Small intestine (tissue), 7 donors: ENCODE data around the gene ZNF536. TPM values are rescaled to one million over a fixed set of nuclear protein-coding genes. Genes with fewer than 3 reads are reported as not detected.

Experiments
- DNase-seq, 2 donors: peaks; one replicate each; pipeline versions ENCODE4 v3.0.0 to v3.0.0-alpha.2; 2013
- FAIRE-seq: peaks from 2 replicates; lab custom pipeline; 2012; peaks lifted over from hg19 to GRCh38; lab: Jason Lieb, UNC
- H3K27ac ChIP-seq, 3 donors: one replicate each; pipeline ENCODE4 v1.5.1; 2013; ENCODE audit warnings: low read length in 2 of 3, mild to moderate bottlenecking in 2 of 3, control low read depth in 1 of 3, inconsistent platforms in 1 of 3, low read depth in 1 of 3, moderate library complexity in 1 of 3
- H3K27me3 ChIP-seq, 3 donors: one replicate each; pipeline ENCODE4 v1.6.1; 2013; ENCODE audit warnings: low read length in 3 of 3, inconsistent platforms in 1 of 3; ENCODE audit not compliant: control insufficient read depth in 3 of 3, insufficient read depth in 3 of 3
- H3K36me3 ChIP-seq, 3 donors: one replicate each; pipeline ENCODE4 v1.6.1; 2013; ENCODE audit warnings: low read length in 3 of 3, inconsistent platforms in 1 of 3, low read depth in 1 of 3, mild to moderate bottlenecking in 1 of 3, moderate library complexity in 1 of 3; ENCODE audit not compliant: control insufficient read depth in 3 of 3, insufficient read depth in 2 of 3
- H3K4me1 ChIP-seq, 3 donors: one replicate each; pipeline ENCODE4 v1.6.1; 2013; ENCODE audit warnings: low read length in 2 of 3, inconsistent platforms in 1 of 3, low read depth in 1 of 3, mild to moderate bottlenecking in 1 of 3, moderate library complexity in 1 of 3; ENCODE audit not compliant: control insufficient read depth in 3 of 3, insufficient read depth in 2 of 3
- H3K4me3 ChIP-seq, 3 donors: one replicate each; pipeline ENCODE4 v1.5.1; 2013; ENCODE audit warnings: low read length in 3 of 3, control low read depth in 1 of 3, inconsistent platforms in 1 of 3, low read depth in 1 of 3, mild to moderate bottlenecking in 1 of 3, moderate library complexity in 1 of 3
- H3K9me3 ChIP-seq, 2 donors: one replicate each; pipeline ENCODE4 v1.6.1; 2013; ENCODE audit warnings: low read depth in 1 of 2, low read length in 1 of 2; ENCODE audit not compliant: control insufficient read depth in 2 of 2, insufficient read depth in 1 of 2
- WGBS, 3 donors: extraction: QIAGEN DNeasy Blood & Tissue Kit; methylation state at CpG; one replicate each; pipeline ENCODE4 v1.1.7; 2013; 5-methylcytosine and 5-hydroxymethylcytosine counted together
- polyA plus RNA-seq, 4 donors: library from polyadenylated mRNA; stranded (reverse) in 3 of 4; unstranded in 1 of 4; fragments of 200-250 nt in 3 of 4; fragments of 120-200 nt in 1 of 4; gene quantifications; one replicate each; pipeline versions ENCODE4 v1.2.1 to v1.2.3, GENCODE V29; 2013
- donor health status: healthy with polysubstance abuse.
- donor health status: control.
- donor health status: control.
- donor health status: Bipolar disorder and iron deficiency.
- donor health status: healthy.

Gene ZNF536
- polyA plus RNA-seq, 4 donors = 0.27 to 3.3 (median 0.98) TPM; not detected in 1

- 66 to 71% (median 67%) methylated on average over 8 of the region's 8 CpGs for WGBS, 3 donors
These were observed 59.4 kb downstream of the ZNF536 start for GRCh38 chr19:30431591-30431990.

GRCh38 chr19:30434797-30435594, 62.8 kb downstream of the ZNF536 start:
- FAIRE-seq (no peak), DNase-seq (no peak)
- 90 to 93% (median 93%) methylated on average over 4 of the region's 4 CpGs for WGBS, 3 donors
- H3K27me3 ChIP-seq = no peaks in the 10 kb centered on the region
- H3K4me1 ChIP-seq = no peaks in the 10 kb centered on the region
- no peak overlapping the region for H3K4me3 ChIP-seq
- no peaks in the 10 kb centered on the region for H3K9me3 ChIP-seq
- no peak overlapping the region for H3K27ac ChIP-seq
- H3K36me3 ChIP-seq = no peaks in the 10 kb centered on the region

More at GRCh38 chr19:30431591-30431990, 59.4 kb downstream of the ZNF536 start:
- no peak for FAIRE-seq
- no peaks in the 10 kb centered on the region for H3K4me1 ChIP-seq
- H3K36me3 ChIP-seq = no peaks in the 10 kb centered on the region
- H3K9me3 ChIP-seq = no peaks in the 10 kb centered on the region
- H3K27ac ChIP-seq = no peak overlapping the region
- H3K27me3 ChIP-seq = no peaks in the 10 kb centered on the region
- no peak for DNase-seq
- H3K4me3 ChIP-seq = no peak overlapping the region

GRCh38 chr19:30437869-30438268, 65.7 kb downstream of the ZNF536 start:
- WGBS, 3 donors = 26 to 57% (median 41%) methylated on average over 2 of the region's 2 CpGs
- DNase-seq (no peak), FAIRE-seq (no peak)
- Histone ChIP-seq H3K27ac (no peak overlapping the region), H3K9me3 (no peaks in the 10 kb centered on the region), H3K4me3 (no peak overlapping the region), H3K36me3 (no peaks in the 10 kb centered on the region), H3K4me1 (no peaks in the 10 kb centered on the region), H3K27me3 (no peaks in the 10 kb centered on the region)

GRCh38 chr19:30439310-30439709, 67.1 kb downstream of the ZNF536 start:
- DNase-seq (no peak), FAIRE-seq (no peak)
- Histone ChIP-seq H3K27ac (no peak overlapping the region), H3K4me3 (no peak overlapping the region), H3K27me3 (no peaks in the 10 kb centered on the region), H3K36me3 (no peaks in the 10 kb centered on the region), H3K9me3 (no peaks in the 10 kb centered on the region), H3K4me1 (no peaks in the 10 kb centered on the region)
- 62 to 64% (median 63%) methylated on average over 12 of the region's 12 CpGs for WGBS, 3 donors

- WGBS, 3 donors = 77 to 88% (median 82%) methylated on average over 4 of the region's 4 CpGs
- no peaks in the 10 kb centered on the region for H3K27me3 ChIP-seq
- no peaks in the 10 kb centered on the region for H3K36me3 ChIP-seq
- FAIRE-seq = no peak
- H3K9me3 ChIP-seq = no peaks in the 10 kb centered on the region
- no peak for DNase-seq
- H3K4me1 ChIP-seq = no peaks in the 10 kb centered on the region
- no peak overlapping the region for H3K4me3 ChIP-seq
- no peak overlapping the region for H3K27ac ChIP-seq
These were observed 68.8 kb downstream of the ZNF536 start for GRCh38 chr19:30441011-30441410.

GRCh38 chr19:30442674-30443073, 70.5 kb downstream of the ZNF536 start:
- Histone ChIP-seq H3K27me3 (peaks cover 0 to 2% (median 0%) of the 10 kb centered on the region in 3 donors), H3K4me1 (no peaks in the 10 kb centered on the region), H3K4me3 (no peak overlapping the region), H3K27ac (no peak overlapping the region), H3K36me3 (no peaks in the 10 kb centered on the region), H3K9me3 (no peaks in the 10 kb centered on the region)
- DNase-seq (no peak), FAIRE-seq (no peak)
- WGBS, 3 donors = 45 to 71% (median 55%) methylated on average over 4 of the region's 4 CpGs

GRCh38 chr19:30443531-30444252, 71.5 kb downstream of the ZNF536 start:
- no peak overlapping the region for H3K27ac ChIP-seq
- FAIRE-seq = no peak
- no peaks in the 10 kb centered on the region for H3K4me1 ChIP-seq
- 92 to 96% (median 95%) methylated on average over 43 to 50 of the region's 50 CpGs for WGBS, 3 donors
- H3K36me3 ChIP-seq = no peaks in the 10 kb centered on the region
- H3K27me3 ChIP-seq = peaks cover 0 to 2% (median 0%) of the 10 kb centered on the region in 3 donors
- no peak overlapping the region for H3K4me3 ChIP-seq
- H3K9me3 ChIP-seq = no peaks in the 10 kb centered on the region
- no peak for DNase-seq

GRCh38 chr19:30444253-30444671, 72.1 kb downstream of the ZNF536 start:
- Histone ChIP-seq H3K27me3 (peaks cover 0 to 2% (median 0%) of the 10 kb centered on the region in 3 donors), H3K27ac (no peak overlapping the region), H3K4me3 (no peak overlapping the region), H3K4me1 (no peaks in the 10 kb centered on the region), H3K36me3 (no peaks in the 10 kb centered on the region), H3K9me3 (no peaks in the 10 kb centered on the region)
- DNase-seq (no peak), FAIRE-seq (no peak)
- 95 to 96% (median 96%) methylated on average over 35 to 37 of the region's 37 CpGs for WGBS, 3 donors
